Measurements from ENCODE around the gene DCAF10.
A peak's percentile ranks its signal among the peaks of the same experiment; 100 is the strongest.

GRCh38 chr9:37903647-37904444 is 103.2 kb downstream of the DCAF10 start, which contains the start of gene SLC25A51:
- no peak; the same call in 1 of the 2 replicates for TF ChIP-seq ELF4 (CRISPR knock-in tag; IDR thresholded peaks at IDR 0.05; ENCODE audit: borderline replicate concordance)
- no peak for TF ChIP-seq ZNF549 (CRISPR knock-in tag; IDR thresholded peaks at IDR 0.05)
- TF ChIP-seq ETV6 (CRISPR knock-in tag; conservative IDR thresholded peaks at IDR 0.05), result no peak; the same call in 1 of the 2 replicates
- TF ChIP-seq POLR2A (IDR thresholded peaks at IDR 0.05; ENCODE audit: insufficient read depth in 1 of 2, low read depth in 2 of 2, low read length in 2 of 2), result peak; percentile 25 to 71; a peak in 3 of 4 replicates
- peak; percentile 100 for TF ChIP-seq ZEB1 (IDR thresholded peaks at IDR 0.05; ENCODE audit: insufficient replicate concordance, low read depth)
- TF ChIP-seq EZH2 (conservative IDR thresholded peaks at IDR 0.05; ENCODE audit: low read depth, low read length), result no peak
- TF ChIP-seq GABPB1 (CRISPR knock-in tag; IDR thresholded peaks at IDR 0.05), result peak; percentile 82
- TF ChIP-seq U2AF2 (IDR thresholded peaks at IDR 0.05; ENCODE audit: low read depth, low read length), result 0 out of 2 replicates have a peak, but pooled peaks have one; percentile 25

Data from HepG2 (cell line).